ENCODE results near the gene POLK.

DNA sequence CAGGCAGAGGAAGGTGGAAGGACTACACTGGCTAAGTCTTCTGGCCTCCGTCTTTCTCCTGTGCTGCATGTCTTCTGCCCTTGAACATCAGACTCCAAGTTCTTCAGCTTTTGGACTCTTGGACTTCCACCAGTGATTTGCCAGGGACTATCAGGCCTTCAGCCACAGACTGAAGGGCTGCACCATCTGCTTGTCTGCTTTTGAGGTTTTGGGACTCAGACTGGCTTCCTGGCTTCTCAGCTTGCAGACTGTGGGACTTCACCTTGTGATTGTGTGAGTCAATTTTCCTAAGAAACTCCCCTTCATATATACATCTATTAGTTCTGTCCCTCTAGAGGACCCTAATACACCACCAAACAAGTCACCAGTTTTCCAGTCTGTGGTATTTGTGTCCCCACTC is 89.9 kb downstream of the POLK start:
- TF ChIP-seq POLR2A (IDR thresholded peaks at IDR 0.05; ENCODE audit: low read depth, low read length) (no peak), TAF1 (IDR thresholded peaks at IDR 0.05; ENCODE audit: low read depth, low read length) (no peak), POLR2AphosphoS5 (IDR thresholded peaks at IDR 0.05; ENCODE audit: low read depth, low read length) (no peak)
